ENCODE data around the gene NTMT1. TPM values are rescaled to one million over a fixed set of nuclear protein-coding genes. Genes with fewer than 3 reads are reported as not detected.

NTMT1 gene
- total RNA-seq, 4 donors from 2014 or later, result 11.9 to 35.5 (median 26.6) TPM

DNA sequence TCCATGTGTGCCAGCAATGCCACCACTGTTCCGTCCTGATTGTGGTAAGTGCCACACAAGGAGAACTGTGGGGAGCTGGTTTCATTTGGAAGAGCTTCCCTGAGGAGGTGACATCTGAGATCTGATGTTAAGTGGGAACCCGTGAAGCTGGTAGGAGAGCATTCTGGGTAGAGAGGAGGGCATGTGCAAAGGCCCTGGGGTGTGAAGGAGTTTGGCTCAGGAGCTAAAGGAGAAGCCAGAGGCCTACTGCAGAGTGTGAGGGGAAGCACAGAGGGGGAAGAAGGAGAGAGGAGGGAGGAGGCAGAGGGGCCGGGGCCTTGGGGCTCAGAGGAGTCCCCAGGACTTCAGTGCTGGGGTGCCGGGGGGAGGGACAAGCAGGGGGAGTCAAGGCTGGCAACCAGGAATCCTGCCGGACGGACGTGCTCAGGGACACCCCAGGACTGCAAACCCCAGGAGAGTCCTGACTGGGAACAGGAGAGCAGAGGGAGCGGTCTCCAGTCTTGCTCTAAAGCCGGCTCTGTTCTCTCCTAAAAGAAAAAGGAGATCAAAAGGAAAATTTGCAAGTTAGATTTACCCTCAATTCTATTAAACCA, 24.8 kb upstream of the NTMT1 start:
- Histone ChIP-seq H3K27ac (no peak overlapping the region), H3K36me3 (no peaks in the 10 kb centered on the region), H3K4me1 (peaks cover 0 to 16% (median 12%) of the 10 kb centered on the region in 4 donors), H3K9me3 (no peaks in the 10 kb centered on the region), H3K4me3 (no peak overlapping the region), H3K27me3 (no peaks in the 10 kb centered on the region)
- DNase-seq, result no peak
- TF ChIP-seq POLR2A (IDR thresholded peaks at IDR 0.05), result no peak
- TF ChIP-seq, protein P1, sequence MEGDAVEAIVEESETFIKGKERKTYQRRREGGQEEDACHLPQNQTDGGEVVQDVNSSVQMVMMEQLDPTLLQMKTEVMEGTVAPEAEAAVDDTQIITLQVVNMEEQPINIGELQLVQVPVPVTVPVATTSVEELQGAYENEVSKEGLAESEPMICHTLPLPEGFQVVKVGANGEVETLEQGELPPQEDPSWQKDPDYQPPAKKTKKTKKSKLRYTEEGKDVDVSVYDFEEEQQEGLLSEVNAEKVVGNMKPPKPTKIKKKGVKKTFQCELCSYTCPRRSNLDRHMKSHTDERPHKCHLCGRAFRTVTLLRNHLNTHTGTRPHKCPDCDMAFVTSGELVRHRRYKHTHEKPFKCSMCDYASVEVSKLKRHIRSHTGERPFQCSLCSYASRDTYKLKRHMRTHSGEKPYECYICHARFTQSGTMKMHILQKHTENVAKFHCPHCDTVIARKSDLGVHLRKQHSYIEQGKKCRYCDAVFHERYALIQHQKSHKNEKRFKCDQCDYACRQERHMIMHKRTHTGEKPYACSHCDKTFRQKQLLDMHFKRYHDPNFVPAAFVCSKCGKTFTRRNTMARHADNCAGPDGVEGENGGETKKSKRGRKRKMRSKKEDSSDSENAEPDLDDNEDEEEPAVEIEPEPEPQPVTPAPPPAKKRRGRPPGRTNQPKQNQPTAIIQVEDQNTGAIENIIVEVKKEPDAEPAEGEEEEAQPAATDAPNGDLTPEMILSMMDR (IDR thresholded peaks at IDR 0.05), result no peak

DNA sequence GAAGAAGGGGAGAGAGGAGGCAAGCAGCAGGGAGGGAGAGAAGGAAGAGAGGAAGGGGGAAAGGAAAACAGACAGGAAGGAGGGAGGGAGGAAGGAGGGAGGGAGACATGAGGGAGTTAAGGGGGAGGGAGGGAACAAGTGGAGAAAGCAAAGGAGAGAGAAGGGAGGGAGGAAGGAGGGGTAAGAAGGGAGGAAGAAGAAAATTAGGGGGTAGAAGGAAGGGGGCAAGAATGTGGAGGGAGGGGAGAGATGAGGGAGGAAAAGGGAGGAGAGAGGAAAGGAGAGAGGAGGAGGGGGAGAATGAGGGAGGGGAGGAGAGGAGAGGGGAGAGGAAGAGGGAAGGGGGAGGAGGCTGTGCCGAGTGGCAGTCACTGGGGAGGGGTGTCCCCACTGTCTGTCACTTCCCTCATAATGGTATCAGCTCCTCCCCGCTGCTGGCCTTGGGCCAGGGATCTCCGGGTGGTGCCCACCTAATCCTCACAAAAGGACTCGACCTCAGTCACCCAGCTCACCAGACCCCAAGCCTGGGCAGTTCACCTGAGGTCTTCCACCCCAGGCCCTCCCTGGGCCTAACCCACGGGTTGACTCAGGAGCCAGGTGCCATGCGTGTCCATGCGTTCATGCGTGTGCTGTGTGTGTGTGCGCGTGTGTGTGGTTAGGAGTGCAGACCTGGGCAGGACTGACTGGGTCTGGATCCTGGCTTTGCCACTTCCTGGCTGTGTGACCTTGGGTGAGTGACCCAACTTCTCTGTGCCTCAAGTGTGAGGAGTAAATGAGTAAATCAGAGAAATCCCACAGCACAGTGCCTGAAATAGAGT, 23.2 kb upstream of the NTMT1 start:
- H3K27me3 ChIP-seq, result no peaks in the 10 kb centered on the region
- no peak for DNase-seq
- TF ChIP-seq POLR2A (IDR thresholded peaks at IDR 0.05), result no peak
- TF ChIP-seq, protein P1 (IDR thresholded peaks at IDR 0.05), result no peak
- H3K9me3 ChIP-seq, result no peaks in the 10 kb centered on the region
- no peaks in the 10 kb centered on the region for H3K36me3 ChIP-seq
- H3K4me1 ChIP-seq, result peaks cover 0 to 11% (median 3%) of the 10 kb centered on the region in 4 donors
- no peak overlapping the region for H3K4me3 ChIP-seq
- H3K27ac ChIP-seq, result no peak overlapping the region

DNA sequence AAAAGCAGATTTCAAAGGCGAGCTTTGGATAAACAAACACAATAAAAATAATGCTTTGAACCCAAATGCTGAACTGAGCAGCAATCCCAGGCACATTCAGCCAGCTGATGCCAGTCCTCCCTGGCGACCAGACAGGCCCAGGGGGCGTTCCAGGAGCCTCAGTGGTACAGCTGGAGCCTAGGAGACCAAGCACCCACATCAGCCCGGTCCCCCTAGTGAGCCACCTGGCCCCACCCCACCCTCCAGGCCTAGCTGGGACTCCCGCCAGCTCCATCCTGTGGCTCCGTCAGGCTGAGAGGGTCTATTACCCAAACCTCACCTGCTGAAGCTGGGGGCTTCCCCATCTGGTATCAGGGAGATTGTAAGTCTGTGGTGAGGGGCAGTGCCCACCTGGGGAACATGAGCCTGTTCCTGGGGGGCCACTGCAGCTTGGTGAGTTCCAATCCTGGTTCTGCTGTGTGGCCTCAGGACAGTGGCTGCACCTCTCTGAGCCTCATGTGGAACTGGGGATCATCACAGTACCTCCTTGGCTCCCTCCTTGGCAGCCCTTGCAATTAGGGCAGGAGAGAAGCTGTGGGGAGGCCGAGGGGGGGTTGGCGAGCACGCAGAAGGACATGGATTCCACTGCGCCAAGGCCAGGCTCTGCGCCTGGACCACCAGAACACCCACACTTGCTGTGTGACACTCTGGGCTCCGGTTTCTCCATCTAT, 21.8 kb upstream of the NTMT1 start:
- H3K27me3 ChIP-seq, result no peaks in the 10 kb centered on the region
- TF ChIP-seq POLR2A (IDR thresholded peaks at IDR 0.05), result no peak
- TF ChIP-seq, protein P1 (IDR thresholded peaks at IDR 0.05), result no peak
- H3K4me3 ChIP-seq, result no peak overlapping the region
- H3K36me3 ChIP-seq, result no peaks in the 10 kb centered on the region
- H3K27ac ChIP-seq, result no peak overlapping the region
- H3K4me1 ChIP-seq, result peaks cover 0 to 17% (median 0%) of the 10 kb centered on the region in 4 donors
- H3K9me3 ChIP-seq, result no peaks in the 10 kb centered on the region
- no peak for DNase-seq

DNA sequence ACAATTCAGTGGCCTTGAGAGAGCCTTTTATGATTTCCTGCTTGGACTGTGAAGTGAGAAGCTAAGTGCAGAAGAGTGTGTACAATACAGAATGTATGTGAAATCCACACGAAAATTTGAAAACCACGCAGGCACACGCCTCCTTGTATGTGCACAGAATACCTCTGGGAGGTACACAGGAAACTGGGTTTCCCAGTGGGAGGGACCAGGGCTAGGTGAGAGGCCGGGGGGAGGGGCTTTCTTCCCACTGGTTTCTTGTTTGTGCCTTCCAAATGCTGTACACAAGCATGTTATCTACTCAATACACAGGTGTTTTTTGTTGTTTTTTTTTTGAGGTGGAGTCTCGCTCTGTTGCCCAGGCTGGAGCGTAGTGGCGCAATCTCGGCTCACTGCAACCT, 21.2 kb upstream of the NTMT1 start:
- DNase-seq, result no peak
- Histone ChIP-seq H3K4me1 (peaks cover 0 to 23% (median 4%) of the 10 kb centered on the region in 4 donors), H3K36me3 (no peaks in the 10 kb centered on the region), H3K27me3 (no peaks in the 10 kb centered on the region), H3K27ac (no peak overlapping the region), H3K9me3 (no peaks in the 10 kb centered on the region), H3K4me3 (no peak overlapping the region)
- TF ChIP-seq, protein P1 (IDR thresholded peaks at IDR 0.05), result no peak
- TF ChIP-seq POLR2A (IDR thresholded peaks at IDR 0.05), result no peak

DNA sequence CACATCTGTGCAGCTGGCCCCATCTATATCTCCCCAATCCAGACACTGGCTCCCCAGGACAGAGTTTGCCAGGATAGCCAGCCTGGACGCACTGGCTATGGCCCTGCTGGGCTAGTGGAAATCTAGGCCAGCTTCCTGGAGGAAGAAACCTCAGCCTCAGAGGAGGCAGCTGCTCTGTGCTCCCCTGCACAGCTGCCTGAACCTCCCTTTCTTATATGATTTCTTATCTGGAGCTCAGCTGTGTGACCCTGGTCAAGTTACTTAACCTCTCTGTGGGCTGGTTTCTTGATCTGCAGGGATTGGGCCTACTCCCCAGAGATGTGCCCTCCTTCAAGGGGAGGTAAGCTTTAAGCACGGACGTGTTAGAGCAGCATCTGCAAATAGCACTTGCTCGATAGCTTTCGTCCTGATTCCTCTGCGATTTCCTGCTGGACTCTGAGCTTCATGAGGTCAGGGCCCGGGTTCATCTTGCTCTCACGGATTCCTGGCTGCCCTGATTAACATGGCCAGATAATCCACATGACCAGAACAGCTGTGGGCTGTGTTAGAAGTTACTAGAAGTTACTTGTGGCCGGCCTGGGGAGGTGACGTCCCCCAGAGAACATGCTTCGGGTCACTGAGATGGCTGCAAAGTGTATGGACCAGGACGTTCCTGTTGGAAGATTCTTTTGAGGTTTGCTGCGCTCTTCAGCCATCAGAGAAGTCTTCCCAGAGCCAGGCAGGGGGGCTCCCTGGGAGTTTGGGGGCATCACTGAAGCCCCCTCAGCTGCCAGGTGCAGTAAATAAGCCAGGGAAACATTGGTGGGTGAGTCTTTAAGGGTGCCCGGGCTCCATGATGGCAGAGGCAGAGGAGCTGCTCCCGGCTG, 19.6 kb upstream of the NTMT1 start:
- no peaks in the 10 kb centered on the region for H3K9me3 ChIP-seq
- peak overlapping the region; percentile 32 to 85 (median 73) for H3K27ac ChIP-seq
- peaks cover 0 to 35% (median 16%) of the 10 kb centered on the region in 4 donors for H3K4me1 ChIP-seq
- DNase-seq, result no peak
- H3K36me3 ChIP-seq, result no peaks in the 10 kb centered on the region
- H3K4me3 ChIP-seq, result no peak overlapping the region
- TF ChIP-seq, protein P1 (IDR thresholded peaks at IDR 0.05), result no peak
- no peak for TF ChIP-seq POLR2A (IDR thresholded peaks at IDR 0.05)
- no peaks in the 10 kb centered on the region for H3K27me3 ChIP-seq
